ENCODE data around the gene KCNH2.

KCNH2 gene

GRCh38 chr7:150973571-150974451, 4.3 kb downstream of the KCNH2 start:
- DNase-seq, result peak; percentile 95

GRCh38 chr7:150972741-150973140, 5.4 kb downstream of the KCNH2 start:
- DNase-seq, result no peak

- no peak for DNase-seq
Measured at GRCh38 chr7:150972023-150972468, 6.1 kb downstream of the KCNH2 start.

GRCh38 chr7:150971242-150972022, 6.7 kb downstream of the KCNH2 start:
- DNase-seq, result peak; percentile 40

- DNase-seq, result no peak
Measured at GRCh38 chr7:150970424-150970823, 7.7 kb downstream of the KCNH2 start.

GRCh38 chr7:150969475-150969874, 8.6 kb downstream of the KCNH2 start:
- no peak for DNase-seq

- DNase-seq, result no peak
Measured at GRCh38 chr7:150968734-150969372, 9.3 kb downstream of the KCNH2 start.

GRCh38 chr7:150968056-150968733, 9.9 kb downstream of the KCNH2 start:
- DNase-seq, result no peak

- no peak for DNase-seq
Measured at GRCh38 chr7:150967349-150967748, 10.8 kb downstream of the KCNH2 start.

- no peak for DNase-seq
Measured at GRCh38 chr7:150966002-150966401, 12.1 kb downstream of the KCNH2 start.

- DNase-seq, result no peak
Measured at GRCh38 chr7:150965273-150965830, 12.8 kb downstream of the KCNH2 start.

- DNase-seq, result peak; percentile 33
Measured at GRCh38 chr7:150964593-150965111, 13.5 kb downstream of the KCNH2 start.

GRCh38 chr7:150963707-150964559, 14.2 kb downstream of the KCNH2 start:
- no peak for DNase-seq

GRCh38 chr7:150962553-150963399, 15.3 kb downstream of the KCNH2 start:
- DNase-seq, result no peak

GRCh38 chr7:150962290-150962552, 15.9 kb downstream of the KCNH2 start:
- DNase-seq, result no peak

GRCh38 chr7:150961510-150962289, 16.4 kb downstream of the KCNH2 start:
- peak; percentile 52 for DNase-seq

- DNase-seq, result no peak
Measured at GRCh38 chr7:150959739-150960734, 18.1 kb downstream of the KCNH2 start.

GRCh38 chr7:150959081-150959480, 19.0 kb downstream of the KCNH2 start:
- no peak for DNase-seq
